ENCODE data around the gene HADH. TPM values are rescaled to one million over a fixed set of nuclear protein-coding genes. Genes with fewer than 3 reads are reported as not detected.

Gene HADH
- total RNA-seq, 2 donors from 2014 or later: 46.1 to 58.1 TPM

DNA sequence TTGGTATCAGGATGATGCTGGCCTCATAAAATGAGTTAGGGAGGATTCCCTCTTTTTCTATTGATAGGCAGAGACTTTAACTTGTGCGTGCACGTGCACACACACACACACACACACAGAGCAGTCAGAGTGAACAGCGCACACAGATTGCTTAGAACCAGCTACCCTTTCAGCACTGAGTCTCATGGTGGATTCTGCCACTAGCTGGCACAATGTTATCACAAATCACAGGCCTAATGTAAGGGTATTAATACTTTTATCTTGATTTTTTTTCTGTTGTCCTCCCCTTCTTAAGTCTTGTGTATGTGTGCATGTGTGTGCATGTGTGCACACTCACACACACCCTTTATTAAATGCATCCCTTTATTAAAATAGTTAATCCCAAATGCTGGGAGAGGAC, 53.2 kb downstream of the HADH start:
- no peaks in the 10 kb centered on the region for H3K36me3 ChIP-seq
- no peaks in the 10 kb centered on the region for H3K27me3 ChIP-seq (replicated peaks; ENCODE audit: insufficient read depth)
- no peak for TF ChIP-seq CTCF (IDR thresholded peaks at IDR 0.05)
- DNase-seq (ENCODE audit: low spot score) (no peak), ATAC-seq (ENCODE audit: insufficient number of reproducible peaks, low FRiP score, low read depth) (no peak)
- no peaks in the 10 kb centered on the region for H3K9me3 ChIP-seq
- peaks cover 0 to 13% of the 10 kb centered on the region in 2 donors for H3K4me1 ChIP-seq (ENCODE audit: control insufficient read depth in 1 of 2, low read depth in 2 of 2)
- no peak overlapping the region for H3K27ac ChIP-seq
- H3K4me3 ChIP-seq: no peak overlapping the region

DNA sequence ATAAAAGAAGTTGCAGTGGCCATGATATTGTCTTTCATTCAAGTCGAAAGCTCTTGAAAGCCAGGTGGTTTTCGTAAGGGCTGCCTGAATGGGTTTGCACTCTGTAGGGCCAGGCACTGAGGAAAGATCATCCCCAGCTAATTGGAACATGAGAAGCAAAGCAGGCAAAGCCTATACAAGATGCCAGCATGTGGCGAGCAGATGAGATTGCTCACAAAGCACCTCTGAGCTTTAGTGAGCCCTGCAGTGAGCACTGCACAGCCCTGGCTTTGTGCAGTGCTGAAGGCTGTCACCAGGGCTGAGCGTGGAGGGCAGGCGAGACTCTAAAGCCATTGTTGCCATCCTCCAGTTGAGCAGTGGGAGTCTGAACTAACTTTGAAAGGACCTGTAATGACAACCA, 53.8 kb downstream of the HADH start:
- Histone ChIP-seq H3K27me3 (replicated peaks; ENCODE audit: insufficient read depth) (no peaks in the 10 kb centered on the region), H3K27ac (no peak overlapping the region), H3K4me1 (ENCODE audit: control insufficient read depth in 1 of 2, low read depth in 2 of 2) (peaks cover 0 to 13% of the 10 kb centered on the region in 2 donors), H3K4me3 (no peak overlapping the region), H3K9me3 (no peaks in the 10 kb centered on the region), H3K36me3 (no peaks in the 10 kb centered on the region)
- no peak for DNase-seq (ENCODE audit: low spot score)
- TF ChIP-seq CTCF (IDR thresholded peaks at IDR 0.05): no peak
- ATAC-seq (ENCODE audit: insufficient number of reproducible peaks, low FRiP score, low read depth): no peak

- DNase-seq (ENCODE audit: low spot score) (no peak), ATAC-seq (ENCODE audit: insufficient number of reproducible peaks, low FRiP score, low read depth) (no peak)
- Histone ChIP-seq H3K27ac (no peak overlapping the region), H3K9me3 (no peaks in the 10 kb centered on the region), H3K4me1 (ENCODE audit: control insufficient read depth in 1 of 2, low read depth in 2 of 2) (peaks cover 0 to 13% of the 10 kb centered on the region in 2 donors), H3K4me3 (no peak overlapping the region), H3K27me3 (replicated peaks; ENCODE audit: insufficient read depth) (no peaks in the 10 kb centered on the region), H3K36me3 (no peaks in the 10 kb centered on the region)
- TF ChIP-seq CTCF (IDR thresholded peaks at IDR 0.05): no peak
Observed at GRCh38 chr4:108044951-108045686, 55.4 kb downstream of the HADH start.

DNA sequence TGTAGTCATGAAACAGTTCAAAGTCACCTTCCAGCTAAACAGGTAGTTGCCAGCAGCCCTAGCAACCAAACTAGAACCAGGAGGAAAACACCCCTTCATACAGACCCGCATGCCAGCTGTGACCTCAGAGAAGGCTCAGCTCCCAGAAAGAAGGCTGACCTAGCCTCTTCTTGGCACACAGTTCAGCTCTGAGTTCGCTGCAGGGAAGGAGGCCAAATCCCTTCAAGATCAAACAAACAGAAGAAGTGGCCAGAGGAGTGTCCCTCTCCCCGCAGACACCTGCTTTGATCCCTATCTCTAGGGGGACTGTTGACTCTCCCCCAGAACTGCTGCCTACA, 56.0 kb downstream of the HADH start:
- Histone ChIP-seq H3K27me3 (replicated peaks; ENCODE audit: insufficient read depth) (no peaks in the 10 kb centered on the region), H3K9me3 (no peaks in the 10 kb centered on the region), H3K36me3 (no peaks in the 10 kb centered on the region), H3K4me1 (ENCODE audit: control insufficient read depth in 1 of 2, low read depth in 2 of 2) (peaks cover 0 to 13% of the 10 kb centered on the region in 2 donors), H3K4me3 (no peak overlapping the region), H3K27ac (no peak overlapping the region)
- no peak for TF ChIP-seq CTCF (IDR thresholded peaks at IDR 0.05)
- no peak for ATAC-seq (ENCODE audit: insufficient number of reproducible peaks, low FRiP score, low read depth)
- no peak for DNase-seq (ENCODE audit: low spot score)

DNA sequence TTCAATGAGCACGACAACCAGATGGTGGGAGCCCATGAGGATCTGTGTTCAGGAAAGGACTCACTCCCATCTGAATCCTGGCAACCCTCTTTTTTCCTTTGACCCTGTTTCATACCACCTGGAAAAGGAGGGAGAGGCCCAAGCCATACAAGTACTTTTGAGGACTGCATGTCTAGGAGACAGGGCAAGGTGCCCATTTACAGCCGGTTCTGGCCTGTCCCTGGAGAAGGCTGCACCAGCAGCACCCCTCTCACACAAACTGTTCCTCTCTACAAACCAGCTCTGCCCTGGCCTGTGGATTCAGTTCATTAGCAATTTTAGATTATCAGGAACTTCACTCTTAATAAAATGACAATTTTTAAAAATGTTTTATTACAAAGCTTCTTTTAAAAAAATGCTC, 57.5 kb downstream of the HADH start:
- no peaks in the 10 kb centered on the region for H3K9me3 ChIP-seq
- ATAC-seq (ENCODE audit: insufficient number of reproducible peaks, low FRiP score, low read depth): no peak
- no peak overlapping the region for H3K27ac ChIP-seq
- H3K4me3 ChIP-seq: no peak overlapping the region
- peaks cover 0 to 13% of the 10 kb centered on the region in 2 donors for H3K4me1 ChIP-seq (ENCODE audit: control insufficient read depth in 1 of 2, low read depth in 2 of 2)
- no peak for TF ChIP-seq CTCF (IDR thresholded peaks at IDR 0.05)
- H3K36me3 ChIP-seq: no peaks in the 10 kb centered on the region
- DNase-seq (ENCODE audit: low spot score): no peak
- no peaks in the 10 kb centered on the region for H3K27me3 ChIP-seq (replicated peaks; ENCODE audit: insufficient read depth)
